ENCODE measurements around the gene VPS45. TPM values are rescaled to one million over a fixed set of nuclear protein-coding genes. Genes with fewer than 3 reads are reported as not detected.

Gene VPS45
- total RNA-seq, 4 donors from 2014 or later = 18.0 to 42.1 (median 31.1) TPM

DNA sequence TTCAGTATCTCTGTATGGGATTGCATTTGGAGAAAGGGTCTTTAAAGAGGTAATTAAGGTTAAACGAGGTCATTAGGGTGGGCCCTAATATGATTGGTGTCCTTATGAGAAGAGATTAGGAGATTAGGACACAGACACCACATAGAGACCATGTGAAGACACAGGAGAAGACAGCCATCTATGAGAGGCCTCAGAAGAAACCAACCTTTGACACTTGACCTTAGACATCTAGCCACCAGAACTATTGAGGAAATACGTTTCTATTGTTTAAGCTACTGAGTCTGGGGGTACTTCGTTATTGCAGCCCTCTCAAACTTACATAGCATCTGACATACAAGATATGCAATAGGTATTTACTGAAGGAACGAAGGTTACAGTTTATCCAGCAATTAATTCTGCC, 7.3 kb upstream of the VPS45 start:
- DNase-seq (ENCODE audit: low spot score) (no peak), ATAC-seq (ENCODE audit: low FRiP score) (no peak)
- TF ChIP-seq, protein P1, sequence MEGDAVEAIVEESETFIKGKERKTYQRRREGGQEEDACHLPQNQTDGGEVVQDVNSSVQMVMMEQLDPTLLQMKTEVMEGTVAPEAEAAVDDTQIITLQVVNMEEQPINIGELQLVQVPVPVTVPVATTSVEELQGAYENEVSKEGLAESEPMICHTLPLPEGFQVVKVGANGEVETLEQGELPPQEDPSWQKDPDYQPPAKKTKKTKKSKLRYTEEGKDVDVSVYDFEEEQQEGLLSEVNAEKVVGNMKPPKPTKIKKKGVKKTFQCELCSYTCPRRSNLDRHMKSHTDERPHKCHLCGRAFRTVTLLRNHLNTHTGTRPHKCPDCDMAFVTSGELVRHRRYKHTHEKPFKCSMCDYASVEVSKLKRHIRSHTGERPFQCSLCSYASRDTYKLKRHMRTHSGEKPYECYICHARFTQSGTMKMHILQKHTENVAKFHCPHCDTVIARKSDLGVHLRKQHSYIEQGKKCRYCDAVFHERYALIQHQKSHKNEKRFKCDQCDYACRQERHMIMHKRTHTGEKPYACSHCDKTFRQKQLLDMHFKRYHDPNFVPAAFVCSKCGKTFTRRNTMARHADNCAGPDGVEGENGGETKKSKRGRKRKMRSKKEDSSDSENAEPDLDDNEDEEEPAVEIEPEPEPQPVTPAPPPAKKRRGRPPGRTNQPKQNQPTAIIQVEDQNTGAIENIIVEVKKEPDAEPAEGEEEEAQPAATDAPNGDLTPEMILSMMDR (IDR thresholded peaks at IDR 0.05) = no peak

DNA sequence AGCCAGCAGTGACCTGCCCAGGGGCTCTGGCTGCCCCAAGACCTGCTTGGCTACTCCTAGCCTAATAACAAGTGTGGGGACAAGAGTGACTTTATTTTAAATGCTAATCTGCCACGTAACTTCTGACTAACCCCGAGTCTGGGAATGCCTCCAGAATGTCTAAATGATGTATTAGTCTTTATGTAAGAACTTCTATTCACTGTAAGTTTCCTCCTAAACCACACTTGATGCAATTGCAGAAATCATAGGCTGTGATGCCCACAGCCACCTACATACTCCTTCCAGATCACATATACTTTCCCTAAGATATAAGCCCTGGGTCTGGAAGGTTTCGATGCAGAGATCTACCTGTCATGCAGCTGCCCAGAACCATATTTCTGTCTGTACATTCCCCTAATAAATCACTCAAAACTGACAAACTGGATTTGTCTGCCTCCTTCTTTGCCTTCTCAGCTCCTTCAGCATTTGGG, 5.9 kb upstream of the VPS45 start:
- ATAC-seq (ENCODE audit: low FRiP score) (no peak), DNase-seq (ENCODE audit: low spot score) (no peak)
- TF ChIP-seq, protein P1 (IDR thresholded peaks at IDR 0.05) = no peak

DNA sequence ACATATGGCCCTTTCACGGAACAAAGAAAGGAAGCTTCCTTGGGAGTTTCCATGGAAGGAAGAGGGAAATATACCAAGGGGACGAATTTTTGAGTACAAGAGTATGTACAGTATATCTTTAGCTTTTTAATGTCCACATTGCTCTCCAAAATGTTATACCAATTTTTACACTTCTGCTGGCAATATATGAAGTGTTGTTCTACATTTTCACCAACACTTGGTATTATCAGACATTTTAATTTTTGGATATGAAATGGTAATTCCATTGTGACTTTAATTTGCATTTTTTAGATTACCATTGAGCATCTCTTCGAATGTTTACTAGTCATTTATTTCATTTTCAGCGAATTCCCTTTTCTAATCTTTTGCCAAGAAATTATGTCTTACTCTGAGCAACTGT, 5.5 kb upstream of the VPS45 start:
- DNase-seq (ENCODE audit: low spot score) = no peak
- no peak for ATAC-seq (ENCODE audit: low FRiP score)
- TF ChIP-seq, protein P1 (IDR thresholded peaks at IDR 0.05) = no peak

GRCh38 chr1:150065184-150065871, 2.2 kb upstream of the VPS45 start:
- no peak for DNase-seq (ENCODE audit: low spot score)
- no peak for ATAC-seq (ENCODE audit: low FRiP score)
- TF ChIP-seq, protein P1 (IDR thresholded peaks at IDR 0.05) = no peak

- DNase-seq (ENCODE audit: low spot score) = no peak
Measured at GRCh38 chr1:150066328-150066727, 1.2 kb upstream of the VPS45 start.

DNA sequence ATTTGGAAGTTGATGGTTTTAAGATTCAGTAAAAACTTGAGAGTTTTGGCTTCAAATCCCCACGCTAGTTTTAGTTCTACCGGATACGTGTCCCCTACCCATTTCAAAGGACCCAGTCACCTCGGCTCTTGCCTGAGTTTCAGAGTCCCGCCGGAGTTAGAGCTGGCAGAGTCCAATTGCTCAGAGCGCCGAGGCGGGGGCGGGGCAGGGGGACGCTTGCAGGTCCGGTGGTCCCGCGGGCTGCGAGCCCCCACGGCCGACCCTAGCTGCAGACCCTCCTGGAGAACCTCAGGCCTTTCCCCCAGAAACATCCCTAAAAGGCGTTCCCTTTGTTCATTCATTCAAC, 765 bp upstream of the VPS45 start:
- TF ChIP-seq, protein P1 (IDR thresholded peaks at IDR 0.05) = no peak
- ATAC-seq (ENCODE audit: low FRiP score) = peak; percentile 45
- DNase-seq (ENCODE audit: low spot score) = no peak

More at GRCh38 chr1:150066328-150066727, 1.2 kb upstream of the VPS45 start:
- no peak for ATAC-seq (ENCODE audit: low FRiP score)
- TF ChIP-seq, protein P1 (IDR thresholded peaks at IDR 0.05) = no peak

- ATAC-seq (ENCODE audit: low FRiP score) (no peak), DNase-seq (ENCODE audit: low spot score) (no peak)
- TF ChIP-seq, protein P1 (IDR thresholded peaks at IDR 0.05) = no peak
Measured at GRCh38 chr1:150068109-150068435, 496 bp downstream of the VPS45 start.

Measured in omental fat pad (tissue), 4 donors.